T-cell (primary cell): ENCODE measurements around the gene ETV4. TPM values are rescaled to one million over a fixed set of nuclear protein-coding genes. Genes with fewer than 3 reads are reported as not detected.

ENCODE experiments used
- ATAC-seq, 4 experiments: fragments of 200-7000 bp in 3 of 4; fragments of 150-1000 bp in 1 of 4; cut with Tn5 transposase; replicated peaks in 1 of 4; 1 replicate in 3 of 4; 2 replicates in 1 of 4; pipeline ENCODE4 v1.10.0; 2021; ENCODE audit warnings: moderate library complexity in 3 of 4, mild to moderate bottlenecking in 2 of 4, moderate number of reproducible peaks in 1 of 4
- CTCF ChIA-PET, 2 donors: fragments of 300-600 bp; sonication (Branson Sonifier 250); formaldehyde crosslinking; loops; one replicate each; lab custom pipeline; 2022; ENCODE audit warnings: antibody characterized with exemption in 2 of 2; lab: Charles Lee
- POLR2A ChIA-PET, 2 donors: fragments of 300-600 bp; sonication (Branson Sonifier 250); formaldehyde crosslinking; loops; one replicate each; lab custom pipeline; 2022; ENCODE audit warnings: antibody characterized with exemption in 2 of 2; lab: Charles Lee
- DNase-seq, 35 experiments: peaks; one replicate each; pipeline versions ENCODE4 v3.0.0 to v3.0.0-alpha.2; 2013 to 2023
- H3K27ac ChIP-seq: one replicate; pipeline ENCODE4 v1.5.1; 2013; ENCODE audit warnings: low read length
- H3K27me3 ChIP-seq, 2 experiments: replicated peaks in 1 of 2; 1 replicate in 1 of 2; 2 replicates in 1 of 2; pipeline versions ENCODE4 v1.6.1 to v1.7.0; 2013; ENCODE audit warnings: low read length in 1 of 2, mixed read lengths in 1 of 2; ENCODE audit not compliant: control insufficient read depth in 2 of 2, insufficient read depth in 2 of 2; ENCODE audit errors: extremely low read depth in 1 of 2
- H3K36me3 ChIP-seq, 2 donors: 1 replicate in 1 of 2; 2 replicates in 1 of 2; pipeline versions ENCODE4 v1.6.1 to v1.7.0; 2013; ENCODE audit warnings: low read length in 1 of 2; ENCODE audit not compliant: control insufficient read depth in 2 of 2, insufficient read depth in 1 of 2; ENCODE audit errors: extremely low read depth in 1 of 2
- H3K4me1 ChIP-seq, 2 experiments: 1 replicate in 1 of 2; 2 replicates in 1 of 2; pipeline versions ENCODE4 v1.6.1 to v1.7.0; 2013; ENCODE audit warnings: low read length in 2 of 2, mixed read lengths in 1 of 2; ENCODE audit not compliant: insufficient read depth in 2 of 2, control insufficient read depth in 1 of 2; ENCODE audit errors: extremely low read depth in 1 of 2
- H3K4me3 ChIP-seq, 2 donors: 1 replicate in 1 of 2; 2 replicates in 1 of 2; pipeline versions ENCODE4 v1.5.1 to v1.7.0; 2013; ENCODE audit warnings: mild to moderate bottlenecking in 2 of 2, low read length in 1 of 2, moderate library complexity in 1 of 2; ENCODE audit not compliant: control insufficient read depth in 1 of 2; ENCODE audit errors: extremely low read depth in 1 of 2
- H3K9me3 ChIP-seq: 2 replicates; pipeline ENCODE4 v1.7.0; 2013
- H3K27ac Mint-ChIP-seq, 2 donors: one replicate each; pipeline ENCODE4 v1.8.0; 2020 to 2021; ENCODE audit warnings: mild to moderate bottlenecking in 2 of 2, mixed read lengths in 2 of 2
- H3K27me3 Mint-ChIP-seq, 2 donors: one replicate each; pipeline ENCODE4 v1.8.0; 2021 to 2022; ENCODE audit warnings: mixed read lengths in 2 of 2
- H3K36me3 Mint-ChIP-seq: one replicate; pipeline ENCODE4 v1.8.0; 2021; ENCODE audit warnings: mixed read lengths
- H3K4me1 Mint-ChIP-seq, 3 donors: one replicate each; pipeline ENCODE4 v1.8.0; 2020 to 2022; ENCODE audit warnings: mixed read lengths in 3 of 3, mild to moderate bottlenecking in 1 of 3
- H3K4me3 Mint-ChIP-seq, 3 donors: one replicate each; pipeline ENCODE4 v1.8.0; 2020 to 2022; ENCODE audit warnings: mild to moderate bottlenecking in 3 of 3, mixed read lengths in 3 of 3, moderate library complexity in 3 of 3
- H3K9me3 Mint-ChIP-seq, 3 donors: one replicate each; pipeline ENCODE4 v1.8.0; 2020 to 2022; ENCODE audit warnings: mixed read lengths in 3 of 3
- WGBS: methylation state at CpG from one replicate; pipeline ENCODE4 v1.1.5; 2013; ENCODE audit warnings: missing lambda C conversion rate; ENCODE audit not compliant: insufficient coverage; 5-methylcytosine and 5-hydroxymethylcytosine counted together
- total RNA-seq, 35 experiments: library from RNA in 6 of 35; stranded (reverse) in 6 of 35; fragments of 120-200 nt in 1 of 35; gene quantifications; one replicate each; pipeline versions ENCODE4 v1.2.1 to v1.2.4 and lab custom pipeline; 2013 to 2026

The ETV4 gene
- total RNA-seq, 5 donors from 2014 or later (not counting 1 experiment from before 2014, with no cell fraction given): 0.41 to 0.46 (median 0.44) TPM; not detected in 2

DNA sequence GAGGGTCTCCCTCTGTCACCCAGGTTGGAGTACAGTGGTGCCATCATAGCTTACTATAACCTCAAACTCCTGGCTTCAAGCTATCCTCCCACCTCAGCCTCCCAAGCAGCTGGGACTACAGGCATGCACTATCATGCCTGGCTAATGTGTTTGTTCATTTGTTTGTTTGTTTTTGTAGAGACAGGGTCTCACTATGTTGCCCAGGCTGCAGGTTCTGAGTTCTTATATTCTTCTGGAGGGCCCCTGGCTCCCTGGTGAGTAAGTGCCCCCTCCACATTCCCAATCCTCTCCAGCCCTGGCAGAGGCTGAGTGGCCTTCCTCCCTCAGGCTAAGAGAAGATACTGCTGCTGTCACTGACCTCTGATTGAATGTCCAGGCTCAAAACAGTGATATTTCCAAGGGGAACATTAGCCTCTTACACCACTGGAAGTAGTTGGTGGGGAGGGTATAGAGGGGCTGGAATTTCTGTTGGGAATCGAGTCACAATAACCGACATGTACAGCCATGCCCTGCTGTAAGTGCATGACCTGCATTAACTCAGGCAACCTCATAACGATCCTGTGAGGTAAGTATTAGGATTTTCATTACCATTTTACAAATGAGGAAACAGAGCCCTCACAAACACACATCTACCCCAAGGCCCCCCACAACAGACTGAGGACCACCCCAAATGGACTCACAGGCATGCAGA, 2.7 kb upstream of the ETV4 start:
- no CpG with 5 or more reads among the region's 3 CpGs for WGBS
- ChIA-PET POLR2A (interaction anchor here in 1 of 2 donors (0.7 kb wide), 1 partner anchor 204 kb away, joined by 15 read pairs; no protein-coding TSS in a partner anchor), CTCF (interaction anchor here in 1 of 2 donors (0.6 kb wide), 1 partner anchor 124 kb away, joined by 3 read pairs; no protein-coding TSS in a partner anchor)
- no peaks in the 10 kb centered on the region for H3K36me3 Mint-ChIP-seq
- H3K4me1 ChIP-seq: peaks cover 6 to 29% of the 10 kb centered on the region in 2 experiments
- no peak overlapping the region for H3K27ac Mint-ChIP-seq
- H3K27me3 ChIP-seq: peaks cover 18 to 90% of the 10 kb centered on the region in 2 experiments
- no peak overlapping the region for H3K4me3 Mint-ChIP-seq
- ATAC-seq (no peak), DNase-seq (no peak)
- no peak overlapping the region for H3K27ac ChIP-seq
- H3K27me3 Mint-ChIP-seq: peaks cover 55 to 70% of the 10 kb centered on the region in 2 donors
- no peak overlapping the region for H3K4me3 ChIP-seq
- no peaks in the 10 kb centered on the region for H3K9me3 ChIP-seq
- peaks cover 22 to 27% (median 23%) of the 10 kb centered on the region in 3 donors for H3K4me1 Mint-ChIP-seq
- no peaks in the 10 kb centered on the region for H3K9me3 Mint-ChIP-seq
- H3K36me3 ChIP-seq: no peaks in the 10 kb centered on the region

DNA sequence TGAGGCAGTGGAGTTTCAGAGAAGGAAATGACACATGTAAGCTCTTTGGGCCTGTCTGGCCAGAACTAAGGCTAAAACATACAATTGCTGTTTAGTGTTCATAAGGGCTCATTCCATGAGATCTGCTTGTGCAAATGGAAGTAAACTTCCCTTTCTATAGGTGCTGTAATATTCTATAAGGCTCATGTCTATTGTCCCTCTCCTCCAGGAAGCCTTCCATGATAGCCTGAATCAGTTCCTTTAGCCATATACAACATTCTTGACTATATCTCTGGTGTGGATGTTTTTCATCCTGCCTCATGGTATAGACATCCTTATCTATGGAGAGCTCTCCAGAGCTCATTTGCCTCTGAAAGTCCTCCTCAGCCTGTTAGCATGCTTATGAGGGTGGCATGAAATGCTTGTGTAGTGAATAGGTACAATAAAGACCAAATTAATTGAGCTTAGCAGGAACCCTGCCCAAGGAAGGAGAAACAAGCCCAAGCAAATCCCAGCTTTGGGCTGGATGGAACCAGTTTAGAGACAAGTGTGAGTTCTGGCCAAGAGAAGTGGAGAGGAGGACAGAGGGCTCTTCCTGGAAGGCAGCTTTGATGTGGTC, 1.6 kb upstream of the ETV4 start:
- H3K27ac Mint-ChIP-seq: no peak overlapping the region
- H3K27me3 ChIP-seq: peaks cover 12 to 87% of the 10 kb centered on the region in 2 experiments
- peaks cover 6 to 29% of the 10 kb centered on the region in 2 experiments for H3K4me1 ChIP-seq
- H3K9me3 ChIP-seq: no peaks in the 10 kb centered on the region
- H3K4me1 Mint-ChIP-seq: peaks cover 22 to 27% (median 23%) of the 10 kb centered on the region in 3 donors
- H3K36me3 ChIP-seq: no peaks in the 10 kb centered on the region
- ChIA-PET POLR2A (interaction anchor here in 1 of 2 donors (0.5 to 0.7 kb wide), 2 partner anchors 139 to 203 kb away, joined by 14 to 15 read pairs; no protein-coding TSS in a partner anchor), CTCF (interaction anchor here in 1 of 2 donors (0.6 to 1.4 kb wide), 2 partner anchors 125 to 126 kb away, joined by 3 read pairs; no protein-coding TSS in a partner anchor)
- H3K36me3 Mint-ChIP-seq: no peaks in the 10 kb centered on the region
- H3K4me3 Mint-ChIP-seq: peak overlapping the region in 2 of 3 donors; percentile 17 to 89
- no peak overlapping the region for H3K27ac ChIP-seq
- H3K27me3 Mint-ChIP-seq: peaks cover 50 to 69% of the 10 kb centered on the region in 2 donors
- ATAC-seq: no peak
- H3K4me3 ChIP-seq: no peak overlapping the region
- no peaks in the 10 kb centered on the region for H3K9me3 Mint-ChIP-seq
- DNase-seq: no peak

DNA sequence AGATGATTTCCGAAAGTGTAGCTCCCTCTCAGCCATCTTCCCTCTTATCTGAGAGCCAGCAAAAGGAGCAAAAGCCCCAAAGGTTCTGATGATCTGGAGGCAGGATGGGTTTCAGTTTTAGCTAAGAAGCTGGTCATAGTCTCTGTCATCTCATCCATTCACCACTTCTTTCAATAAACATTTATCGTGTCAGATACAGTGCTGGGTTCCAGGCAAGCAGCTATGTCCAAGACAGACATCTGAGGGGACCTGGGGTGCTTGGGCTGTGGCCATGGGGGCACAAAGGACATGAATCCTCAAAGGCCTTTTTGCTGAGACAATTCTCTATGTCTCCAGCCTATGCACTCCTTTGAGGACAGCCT, 1.0 kb upstream of the ETV4 start:
- ChIA-PET CTCF (interaction anchor here (0.6 to 1.4 kb wide), 2 partner anchors 126 to 1308 kb away, joined by 3 to 10 read pairs; no protein-coding TSS in a partner anchor), POLR2A (interaction anchor here in 1 of 2 donors (0.6 kb wide), 1 partner anchor 32 kb away, joined by 6 read pairs; no protein-coding TSS in a partner anchor)
- no peak overlapping the region for H3K27ac Mint-ChIP-seq
- H3K27ac ChIP-seq: no peak overlapping the region
- H3K4me3 ChIP-seq: peak overlapping the region in 1 of 2 donors; percentile 62
- DNase-seq (no peak), ATAC-seq (no peak)
- H3K27me3 ChIP-seq: peaks cover 12 to 88% of the 10 kb centered on the region in 2 experiments
- peaks cover 22 to 27% (median 23%) of the 10 kb centered on the region in 3 donors for H3K4me1 Mint-ChIP-seq
- no peaks in the 10 kb centered on the region for H3K9me3 Mint-ChIP-seq
- no peaks in the 10 kb centered on the region for H3K36me3 ChIP-seq
- WGBS: 83% methylated on average over 1 of the region's 2 CpGs
- no peaks in the 10 kb centered on the region for H3K9me3 ChIP-seq
- H3K36me3 Mint-ChIP-seq: no peaks in the 10 kb centered on the region
- H3K4me1 ChIP-seq: peaks cover 6 to 29% of the 10 kb centered on the region in 2 experiments
- H3K27me3 Mint-ChIP-seq: peaks cover 48 to 68% of the 10 kb centered on the region in 2 donors
- H3K4me3 Mint-ChIP-seq: peak overlapping the region; percentile 78 to 89 (median 81)

DNA sequence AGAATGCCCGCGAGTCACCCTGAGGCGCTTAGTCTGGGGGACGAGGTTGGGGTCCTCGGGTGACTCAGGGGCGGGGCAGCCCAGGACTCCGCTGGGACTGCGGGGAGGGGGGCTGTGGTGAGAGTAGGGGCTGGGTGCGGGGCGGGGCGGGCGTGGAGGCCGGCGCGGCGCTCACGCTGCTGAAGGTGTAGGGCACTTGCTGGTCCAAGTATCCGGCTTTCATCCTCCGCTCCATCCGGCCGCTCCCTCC, 832 bp downstream of the ETV4 start:
- H3K4me3 Mint-ChIP-seq: peak overlapping the region; percentile 52 to 89 (median 69)
- WGBS: 0% methylated on average over 17 of the region's 21 CpGs
- Histone ChIP-seq H3K27ac (no peak overlapping the region), H3K4me3 (peak overlapping the region in 1 of 2 donors; percentile 44), H3K36me3 (no peaks in the 10 kb centered on the region), H3K9me3 (no peaks in the 10 kb centered on the region), H3K27me3 (peaks cover 12 to 75% of the 10 kb centered on the region in 2 experiments), H3K4me1 (peaks cover 6 to 29% of the 10 kb centered on the region in 2 experiments)
- no peak overlapping the region for H3K27ac Mint-ChIP-seq
- no peaks in the 10 kb centered on the region for H3K9me3 Mint-ChIP-seq
- ATAC-seq: peak in 2 of 4 experiments; percentile 3 to 7
- POLR2A ChIA-PET: no interaction called here
- CTCF ChIA-PET: interaction anchor here in 1 of 2 donors (1.0 kb wide), 1 partner anchor 61 kb away, joined by 4 read pairs; the partner anchor contains the start of gene DHX8
- peak in 12 of 35 experiments; percentile 2 to 32 (median 8) for DNase-seq
- peaks cover 42 to 60% of the 10 kb centered on the region in 2 donors for H3K27me3 Mint-ChIP-seq
- H3K4me1 Mint-ChIP-seq: peaks cover 22 to 27% (median 23%) of the 10 kb centered on the region in 3 donors
- H3K36me3 Mint-ChIP-seq: no peaks in the 10 kb centered on the region

DNA sequence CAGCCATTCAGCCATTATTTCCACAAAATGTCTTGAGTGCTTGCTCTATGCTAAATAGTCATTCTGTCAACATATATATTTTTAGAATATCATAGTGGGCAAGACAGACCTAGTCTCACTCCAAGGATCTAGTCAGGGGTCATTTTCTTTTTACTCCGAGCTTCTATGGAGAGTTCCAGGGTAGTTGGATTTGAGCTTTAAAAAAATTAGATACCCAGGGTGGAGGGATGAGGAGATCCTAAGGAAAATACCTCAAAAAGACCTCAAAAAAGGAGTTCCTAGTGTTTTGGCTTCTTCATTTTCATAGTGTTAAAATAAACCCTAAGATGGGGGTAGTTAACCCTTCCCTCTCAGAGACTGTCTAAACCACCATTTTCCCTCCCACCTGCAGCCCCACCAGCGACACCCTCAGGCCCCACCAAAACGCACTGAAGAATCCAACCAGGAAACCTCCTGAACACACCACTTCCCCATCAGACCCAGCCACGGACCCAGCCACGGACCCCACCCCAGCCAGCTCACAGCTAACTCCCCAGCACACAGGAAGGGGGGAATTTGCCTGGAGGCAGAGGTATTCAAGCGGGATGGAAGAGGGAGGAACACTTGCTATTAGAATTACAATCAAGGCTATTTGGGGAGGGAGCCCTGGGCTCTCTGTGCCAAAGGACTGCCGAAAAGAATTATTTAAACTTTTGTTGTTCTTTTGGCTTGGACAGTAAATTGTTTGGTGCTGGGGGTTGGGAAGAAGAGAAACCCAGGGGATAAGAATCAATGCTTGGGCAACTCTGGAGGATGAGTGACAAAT, 2.2 kb downstream of the ETV4 start:
- peaks cover 11 to 62% of the 10 kb centered on the region in 2 experiments for H3K27me3 ChIP-seq
- 6% methylated on average over 3 of the region's 7 CpGs for WGBS
- H3K4me1 Mint-ChIP-seq: peaks cover 22 to 27% (median 23%) of the 10 kb centered on the region in 3 donors
- no peaks in the 10 kb centered on the region for H3K36me3 ChIP-seq
- no peak overlapping the region for H3K4me3 ChIP-seq
- H3K27ac ChIP-seq: no peak overlapping the region
- peaks cover 32 to 49% of the 10 kb centered on the region in 2 donors for H3K27me3 Mint-ChIP-seq
- no peak overlapping the region for H3K27ac Mint-ChIP-seq
- CTCF ChIA-PET: no interaction called here
- POLR2A ChIA-PET: no interaction called here
- no peaks in the 10 kb centered on the region for H3K9me3 ChIP-seq
- no peaks in the 10 kb centered on the region for H3K9me3 Mint-ChIP-seq
- peak overlapping the region in 1 of 3 donors; percentile 89 for H3K4me3 Mint-ChIP-seq
- DNase-seq: no peak
- peaks cover 6 to 29% of the 10 kb centered on the region in 2 experiments for H3K4me1 ChIP-seq
- no peak for ATAC-seq
- no peaks in the 10 kb centered on the region for H3K36me3 Mint-ChIP-seq

DNA sequence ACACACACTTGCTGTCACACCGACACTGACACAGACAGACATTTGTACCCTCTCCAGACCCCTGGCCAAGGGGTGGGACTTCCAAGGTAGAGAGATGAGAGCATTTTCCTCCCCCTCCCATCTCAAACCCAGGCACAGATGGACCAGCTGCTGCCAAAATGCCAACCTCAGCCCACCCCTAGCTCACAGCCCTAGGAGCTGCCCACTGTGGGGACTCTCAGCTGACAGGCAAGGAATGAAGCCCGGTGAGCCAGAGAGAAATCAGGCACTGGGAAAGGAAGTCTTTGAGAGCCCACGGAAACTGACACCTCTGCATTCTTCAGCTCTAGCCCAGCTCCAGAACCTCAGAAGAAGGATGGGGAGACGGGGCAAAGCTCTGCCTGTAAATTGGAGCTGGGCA, 2.8 kb downstream of the ETV4 start:
- Histone ChIP-seq H3K27me3 (peaks cover 11 to 55% of the 10 kb centered on the region in 2 experiments), H3K4me1 (peaks cover 6 to 29% of the 10 kb centered on the region in 2 experiments), H3K27ac (no peak overlapping the region), H3K36me3 (no peaks in the 10 kb centered on the region), H3K9me3 (no peaks in the 10 kb centered on the region), H3K4me3 (no peak overlapping the region)
- H3K9me3 Mint-ChIP-seq: no peaks in the 10 kb centered on the region
- WGBS: 20% methylated on average over 1 of the region's 4 CpGs
- peaks cover 28 to 45% of the 10 kb centered on the region in 2 donors for H3K27me3 Mint-ChIP-seq
- H3K4me1 Mint-ChIP-seq: peaks cover 22 to 27% (median 23%) of the 10 kb centered on the region in 3 donors
- ChIA-PET CTCF (no interaction called here), POLR2A (no interaction called here)
- ATAC-seq (no peak), DNase-seq (no peak)
- H3K36me3 Mint-ChIP-seq: no peaks in the 10 kb centered on the region
- no peak overlapping the region for H3K27ac Mint-ChIP-seq
- H3K4me3 Mint-ChIP-seq: no peak overlapping the region
